Heart right ventricle (tissue), 16 donors: Measurements from ENCODE around the gene FTSJ1. TPM values are rescaled to one million over a fixed set of nuclear protein-coding genes. Genes with fewer than 3 reads are reported as not detected.
"Not testable (repeated sequence)": the region's sequence is repeated elsewhere in the genome, so short reads cannot be mapped to it uniquely, and the experiment has no call there.

ENCODE experiments used
- ATAC-seq, 8 donors: fragments of 200-7000 bp; cut with Tn5 transposase; one replicate each; pipeline ENCODE4 v1.9.1; 2020; ENCODE audit warnings: mild to moderate bottlenecking in 8 of 8, moderate library complexity in 8 of 8, moderate number of reproducible peaks in 1 of 8
- DNase-seq, 2 donors: peaks; one replicate each; pipeline ENCODE4 v3.0.0-alpha.2; 2020
- H3K27ac ChIP-seq, 10 donors: fragments of 200-600 bp; sonication (generic) in 2 of 10; one replicate each; pipeline versions ENCODE4 v1.5.0 to v1.8.0; 2020 to 2022; ENCODE audit warnings: mild to moderate bottlenecking in 3 of 10
- H3K27me3 ChIP-seq, 7 donors: fragments of 200-600 bp; one replicate each; pipeline ENCODE4 v1.8.0; 2021 to 2022; ENCODE audit warnings: mild to moderate bottlenecking in 2 of 7
- H3K36me3 ChIP-seq, 9 donors: fragments of 200-600 bp; sonication (generic) in 1 of 9; one replicate each; pipeline versions ENCODE4 v1.5.0 to v1.8.0; 2020 to 2022; ENCODE audit warnings: mild to moderate bottlenecking in 2 of 9
- H3K4me1 ChIP-seq, 9 donors: fragments of 200-600 bp; sonication (generic) in 1 of 9; one replicate each; pipeline versions ENCODE4 v1.5.0 to v1.8.0; 2020 to 2022; ENCODE audit warnings: mild to moderate bottlenecking in 4 of 9
- H3K4me3 ChIP-seq, 10 donors: fragments of 200-600 bp; sonication (generic) in 2 of 10; one replicate each; pipeline versions ENCODE4 v1.5.0 to v1.8.0; 2020 to 2022; ENCODE audit warnings: mild to moderate bottlenecking in 7 of 10, moderate library complexity in 2 of 10
- H3K9me3 ChIP-seq, 11 donors: fragments of 200-600 bp in 10 of 11; sonication (generic) in 2 of 11; one replicate each; pipeline versions ENCODE4 v1.5.0 to v1.8.0; 2013 to 2022; ENCODE audit warnings: mild to moderate bottlenecking in 2 of 11, control low read depth in 1 of 11, moderate library complexity in 1 of 11
- WGBS, 2 donors: extraction: QIAGEN DNeasy Blood & Tissue Kit; methylation state at CpG; one replicate each; pipeline ENCODE4 v1.1.7; 2013; ENCODE audit warnings: inconsistent platforms in 1 of 2; 5-methylcytosine and 5-hydroxymethylcytosine counted together
- intact Hi-C, 10 donors: fragments of 100-400 bp; cut with DNase I; formaldehyde crosslinking; loops; one replicate each; pipeline versions ENCODE4 v1.11.1 to v1.14.2; 2022
- polyA plus RNA-seq, 2 donors: library from polyadenylated mRNA; stranded (reverse); fragments of 200-250 nt; gene quantifications; one replicate each; pipeline ENCODE4 v1.2.3, GENCODE V29; 2013
- total RNA-seq, 10 donors: library from RNA; stranded (reverse); fragmentation: NEBNext Ultra II Directional in 3 of 10; extraction: Animal tissue kit (Norgen Biotek cat#: 25700) in 3 of 10; gene quantifications; one replicate each; pipeline versions ENCODE4 v1.2.1 to v1.2.4, GENCODE V29; 2021 to 2023
- TF ChIP-seq, protein P1 (sequence below), 9 donors: fragments of 200-600 bp; sonication (generic) in 2 of 9; IDR thresholded peaks; one replicate each; pipeline versions ENCODE4 v1.5.0 to v1.8.0; 2021 to 2022; ENCODE audit warnings: antibody characterized with exemption in 9 of 9, mild to moderate bottlenecking in 5 of 9, moderate library complexity in 1 of 9
- donor health status: Arrhythmogenic right ventricular cardiomyopathy.
- donor health status: ischemic (EF 13 %, LVEDD 7.1; RV severe dilation, severe dysfunction).
- donor health status: healthy with polysubstance abuse.
- donor health status: DM: no; HTN: yes; CAD: no.
- donor health status: DM: no; HTN: no; CAD: no.
- donor health status: ischemic (EF 25% LVEDD 6.9; RV normal size, moderate dysfunction).
- donor health status: ischemic (EF 25% LVEDD 5.7; RV mildly dilated, moderate dysfunction).
- donor health status: healthy.
- donor health status: DM: yes; HTN: yes; CAD: no.
- donor health status: Ischemic cardiomyopathy.
- donor health status: ischemic (EF 35%, LVEDD 5.7; RV mildly dilated, moderate dysfunction).
- donor health status: nonischemic (EF 11% LVEDD 7.7; RV severe dilation, severe dysfunction).
- donor health status: DM: yes; HTN: yes; CAD: no.
- donor health status: PGD.
- donor health status: ischemic (EF 29% LVEDD 5.4; RV normal size, mild dysfunction).
- donor health status: nonischemic (EF 23%, LVEDD 6.1; RV moderate dilation, normal function).

Gene FTSJ1
- total and polyA plus RNA-seq, 12 donors: 11.6 to 46.1 (median 14.9) TPM

DNA sequence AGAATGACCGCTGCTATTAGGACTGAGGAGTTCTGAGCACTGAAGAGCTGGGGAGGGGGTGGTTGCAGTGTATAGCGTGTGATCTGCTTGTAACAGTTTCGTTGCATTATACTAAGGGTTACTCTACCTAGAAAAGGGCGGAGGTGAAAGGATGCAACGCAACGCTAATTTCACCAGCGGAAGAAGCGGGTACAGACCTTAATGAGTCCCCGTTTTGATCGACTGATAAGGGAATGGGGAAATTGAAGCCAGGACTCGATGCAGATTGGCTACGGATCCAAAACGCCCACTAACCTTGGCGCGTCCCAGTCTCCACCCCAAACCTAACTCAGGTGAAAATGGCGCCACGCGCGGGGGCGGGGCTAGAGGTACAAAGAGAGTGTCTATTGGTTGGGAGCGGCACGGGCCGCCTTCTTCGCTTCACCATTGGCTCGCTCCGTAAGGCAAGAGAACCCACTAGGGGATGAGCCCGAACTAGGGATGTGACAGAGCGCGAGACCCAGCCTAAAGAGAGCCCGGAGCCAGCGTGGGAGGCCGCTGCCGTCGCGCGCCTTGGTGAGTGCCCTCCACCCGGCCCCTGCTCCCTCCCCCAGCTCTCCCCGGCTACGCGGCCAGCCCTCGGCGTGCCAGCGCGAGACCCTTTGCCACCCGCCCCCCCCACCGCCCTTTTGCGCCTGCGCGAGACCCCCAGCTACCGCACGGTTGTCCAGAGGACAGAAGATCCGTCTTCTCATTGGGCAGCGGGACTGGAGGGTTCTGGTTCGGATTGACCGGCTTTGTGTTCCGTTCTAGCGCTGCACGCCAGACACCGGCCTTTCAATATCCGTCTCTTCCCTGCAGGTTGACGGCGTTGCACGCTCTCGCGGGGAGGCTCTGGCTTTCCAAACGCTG lies 45.6 kb downstream of the FTSJ1 start, which contains the start of gene EBP:
Gene EBP (plus strand): TSS at position 456 of the 891 bp plus-strand sequence. CDS start 1,964 bp downstream, outside the sequence.
- DNase-seq: peak; percentile 85 to 87
- Histone ChIP-seq H3K27ac (peak within 1 kb of the TSS in 9 of 10 donors; percentile 52 to 76 (median 71)), H3K9me3 (no peaks in the 10 kb centered on the region), H3K36me3 (peaks cover 0 to 17% (median 0%) of the 10 kb centered on the region in 9 donors), H3K4me3 (peak within 1 kb of the TSS; percentile 32 to 72 (median 62)), H3K27me3 (no peaks in the 10 kb centered on the region), H3K4me1 (peaks cover 0 to 9% (median 3%) of the 10 kb centered on the region in 9 donors)
- 1 to 2% methylated on average over 38 to 63 of the region's 66 CpGs for WGBS, 2 donors
- peak; percentile 95 to 99 (median 98) for ATAC-seq
- intact Hi-C loops: no loop called here
- TF ChIP-seq, protein P1, sequence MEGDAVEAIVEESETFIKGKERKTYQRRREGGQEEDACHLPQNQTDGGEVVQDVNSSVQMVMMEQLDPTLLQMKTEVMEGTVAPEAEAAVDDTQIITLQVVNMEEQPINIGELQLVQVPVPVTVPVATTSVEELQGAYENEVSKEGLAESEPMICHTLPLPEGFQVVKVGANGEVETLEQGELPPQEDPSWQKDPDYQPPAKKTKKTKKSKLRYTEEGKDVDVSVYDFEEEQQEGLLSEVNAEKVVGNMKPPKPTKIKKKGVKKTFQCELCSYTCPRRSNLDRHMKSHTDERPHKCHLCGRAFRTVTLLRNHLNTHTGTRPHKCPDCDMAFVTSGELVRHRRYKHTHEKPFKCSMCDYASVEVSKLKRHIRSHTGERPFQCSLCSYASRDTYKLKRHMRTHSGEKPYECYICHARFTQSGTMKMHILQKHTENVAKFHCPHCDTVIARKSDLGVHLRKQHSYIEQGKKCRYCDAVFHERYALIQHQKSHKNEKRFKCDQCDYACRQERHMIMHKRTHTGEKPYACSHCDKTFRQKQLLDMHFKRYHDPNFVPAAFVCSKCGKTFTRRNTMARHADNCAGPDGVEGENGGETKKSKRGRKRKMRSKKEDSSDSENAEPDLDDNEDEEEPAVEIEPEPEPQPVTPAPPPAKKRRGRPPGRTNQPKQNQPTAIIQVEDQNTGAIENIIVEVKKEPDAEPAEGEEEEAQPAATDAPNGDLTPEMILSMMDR (IDR thresholded peaks at IDR 0.05): no peak

- peak overlapping the region; percentile 32 to 72 (median 62) for H3K4me3 ChIP-seq
- 3 to 10% methylated on average over 10 of the region's 10 CpGs for WGBS, 2 donors
- peak overlapping the region in 9 of 10 donors; percentile 52 to 76 (median 71) for H3K27ac ChIP-seq
- intact Hi-C loops: no loop called here
- peaks cover 0 to 23% (median 0%) of the 10 kb centered on the region in 9 donors for H3K36me3 ChIP-seq
- H3K4me1 ChIP-seq: peaks cover 0 to 9% (median 3%) of the 10 kb centered on the region in 9 donors
- H3K9me3 ChIP-seq: no peaks in the 10 kb centered on the region
- ATAC-seq: peak in 1 of 8 donors; percentile 6
- TF ChIP-seq, protein P1 (IDR thresholded peaks at IDR 0.05): no peak
- DNase-seq: no peak
- no peaks in the 10 kb centered on the region for H3K27me3 ChIP-seq
These were observed 46.3 kb downstream of the FTSJ1 start for GRCh38 chrX:48522291-48522690.

GRCh38 chrX:48523682-48524081 lies 47.7 kb downstream of the FTSJ1 start:
- intact Hi-C loops: no loop called here
- TF ChIP-seq, protein P1 (IDR thresholded peaks at IDR 0.05): no peak
- Histone ChIP-seq H3K4me3 (no peak overlapping the region), H3K36me3 (peaks cover 0 to 37% (median 0%) of the 10 kb centered on the region in 9 donors), H3K27me3 (no peaks in the 10 kb centered on the region), H3K27ac (no peak overlapping the region), H3K4me1 (peaks cover 0 to 9% (median 3%) of the 10 kb centered on the region in 9 donors), H3K9me3 (no peaks in the 10 kb centered on the region)
- 94% methylated on average over 11 to 12 of the region's 12 CpGs for WGBS, 2 donors
- DNase-seq (no peak), ATAC-seq (no peak)

DNA sequence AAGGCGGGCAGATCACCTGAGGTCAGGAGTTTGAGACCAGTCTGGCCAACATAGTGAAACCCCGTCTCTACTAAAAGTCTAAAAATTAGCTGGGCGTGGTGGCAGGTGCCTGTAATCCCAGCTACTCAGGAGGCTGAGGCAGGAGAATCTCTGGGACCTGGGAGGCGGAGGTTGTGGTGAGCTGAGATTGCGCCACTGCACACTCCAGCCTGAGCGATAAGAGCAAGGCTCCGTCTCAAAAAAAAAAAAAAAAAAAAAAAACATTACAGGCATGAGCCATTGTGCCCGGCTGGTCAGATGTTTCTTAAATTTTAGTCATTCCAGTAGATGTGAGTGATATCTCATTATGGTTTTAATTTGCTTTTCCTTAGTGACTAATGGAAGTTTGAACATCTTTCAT lies 49.9 kb downstream of the FTSJ1 start:
- intact Hi-C loops, H3K4me3 ChIP-seq, H3K4me1 ChIP-seq, H3K27me3 ChIP-seq, H3K9me3 ChIP-seq, ATAC-seq, H3K27ac ChIP-seq, DNase-seq: not testable (repeated sequence)
- H3K36me3 ChIP-seq: peaks cover 0 to 38% (median 0%) of the 10 kb centered on the region in 9 donors
- 88 to 90% methylated on average over 6 to 8 of the region's 8 CpGs for WGBS, 2 donors
